Measurements from ENCODE around the gene PARP9. TPM values are rescaled to one million over a fixed set of nuclear protein-coding genes. Genes with fewer than 3 reads are reported as not detected.

Gene PARP9
- total RNA-seq (2022; extraction: Qiagen RNA extraction) = 5.1 to 6.3 TPM (median 5.2 TPM) in 5 replicates

DNA sequence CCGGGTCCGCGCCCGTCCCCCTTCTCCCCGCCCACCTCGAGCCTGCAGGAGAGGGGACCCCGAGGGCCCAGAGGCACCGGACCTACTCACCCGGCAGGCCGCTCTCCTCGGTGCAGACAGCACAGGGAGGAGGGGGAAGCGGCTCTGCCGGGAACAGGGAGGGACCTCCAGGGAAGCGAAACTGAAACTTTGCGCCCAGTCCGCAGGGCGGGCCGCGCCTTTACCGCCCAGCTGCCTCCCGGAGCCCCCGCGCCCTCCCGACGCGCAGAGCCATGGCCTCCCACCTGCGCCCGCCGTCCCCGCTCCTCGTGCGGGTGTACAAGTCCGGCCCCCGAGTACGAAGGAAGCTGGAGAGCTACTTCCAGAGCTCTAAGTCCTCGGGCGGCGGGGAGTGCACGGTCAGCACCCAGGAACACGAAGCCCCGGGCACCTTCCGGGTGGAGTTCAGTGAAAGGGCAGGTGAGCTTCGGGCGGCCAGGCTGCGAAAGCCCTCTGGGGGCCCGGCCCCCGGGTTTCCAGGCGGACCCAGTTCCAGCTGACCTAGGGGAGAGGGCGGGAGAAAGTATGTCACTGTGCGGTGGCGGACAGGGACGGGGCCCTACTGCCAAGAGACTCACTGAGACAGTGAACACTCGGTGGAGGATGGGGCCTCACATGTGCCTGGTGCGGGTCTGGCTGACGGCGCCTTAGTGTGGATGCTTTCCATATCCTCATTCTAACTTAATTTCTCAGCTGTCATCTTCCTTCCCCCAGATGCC is at the start of gene PARP9, which contains the start of gene DTX3L:
PARP9 (minus strand) TSS at position 146 of the 758 bp plus-strand sequence. CDS start 4,680 bp downstream, outside the sequence.
DTX3L (plus strand) TSS at position 184 of the 758 bp plus-strand sequence; CDS start at position 273, 89 bp downstream.

DNA sequence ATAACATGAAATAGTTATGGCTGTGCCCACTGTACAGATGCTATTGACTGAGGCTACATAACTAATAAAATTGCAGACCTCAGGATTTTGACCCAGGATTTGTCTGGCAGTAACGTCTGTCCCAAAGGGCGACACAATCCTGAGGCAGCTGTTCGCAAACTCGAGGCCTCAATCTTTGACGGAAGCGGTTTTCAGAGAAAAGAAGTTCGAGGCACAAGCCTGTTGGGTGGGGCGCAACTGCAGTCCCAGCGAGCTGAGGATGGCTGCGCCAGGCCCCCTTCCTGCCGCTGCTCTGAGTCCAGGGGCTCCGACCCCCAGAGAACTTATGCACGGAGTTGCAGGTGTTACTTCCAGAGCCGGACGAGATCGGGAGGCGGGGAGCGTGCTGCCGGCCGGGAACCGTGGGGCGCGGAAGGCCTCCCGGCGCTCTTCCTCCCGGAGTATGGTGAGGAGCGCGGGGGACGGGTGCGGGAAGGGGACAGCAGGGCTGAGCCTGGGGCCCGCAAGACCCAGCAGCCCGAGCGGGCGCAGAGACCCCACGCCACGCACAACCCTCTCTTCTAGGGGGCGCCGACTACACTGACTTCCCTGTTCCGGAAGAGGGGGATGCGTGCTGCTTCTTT is 13.4 kb upstream of the PARP9 start, which contains the start of gene PARP15:
PARP15 (plus strand) TSS at position 242 of the 623 bp plus-strand sequence; CDS start at position 260, 18 bp downstream.

DNA sequence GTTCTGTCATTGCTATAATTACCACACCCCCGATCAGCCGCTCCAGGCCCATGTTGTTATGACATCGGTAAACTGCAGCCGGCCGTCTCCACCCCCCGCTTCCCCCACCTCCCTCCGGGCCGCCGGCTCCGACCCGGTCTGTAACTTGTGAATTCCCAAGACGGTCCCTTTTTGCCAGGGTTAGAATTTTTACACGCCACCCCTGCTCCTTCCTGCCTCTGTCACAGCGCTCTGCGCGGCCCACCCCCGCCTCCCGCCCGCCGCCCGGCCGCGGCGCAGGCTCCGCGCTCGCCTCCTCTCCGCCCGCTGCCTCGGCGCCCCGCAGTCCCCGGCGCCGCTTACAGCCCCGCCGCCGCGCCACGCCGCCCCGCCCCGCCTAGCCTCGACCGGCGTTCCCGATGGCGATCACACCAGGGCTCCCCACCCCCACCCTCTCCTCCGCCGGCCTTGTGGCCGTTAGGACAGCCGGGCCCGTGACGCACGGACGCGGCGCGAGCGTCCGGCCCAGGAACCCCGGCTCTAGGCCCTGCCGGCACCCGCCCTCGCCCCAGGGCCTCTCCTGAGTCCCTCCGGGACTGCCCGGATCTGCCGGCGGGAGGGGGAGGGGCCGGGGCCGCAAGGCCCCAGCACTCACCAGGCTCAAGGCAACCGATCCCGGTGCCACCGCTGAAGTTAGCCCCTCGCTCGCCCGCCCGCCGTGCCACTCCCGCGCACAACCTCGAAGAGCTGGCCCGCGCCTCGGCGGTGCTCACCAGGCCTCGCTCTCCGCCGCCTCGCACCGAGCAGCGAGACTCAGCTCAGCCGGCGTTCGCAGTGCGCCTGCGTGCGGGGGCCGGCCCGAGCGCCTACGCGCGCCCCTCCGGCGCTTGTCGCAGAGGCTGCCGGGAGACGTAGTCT is 49.7 kb downstream of the PARP9 start, which contains the start of gene KPNA1:
KPNA1 (minus strand) TSS at position 817 of the 897 bp plus-strand sequence. CDS start 18,374 bp downstream, outside the sequence.

Other genes starting within 250 kb of the PARP9 start
- gene CSTA, start 239.1 kb downstream of the PARP9 start, total RNA-seq (2022; extraction: Qiagen RNA extraction) = 0.82 to 1.2 TPM (median 1.0 TPM) in 5 replicates
- gene MIX23, start 181.1 kb downstream of the PARP9 start, total RNA-seq (2022; extraction: Qiagen RNA extraction) = 45.8 to 71.8 TPM (median 47.6 TPM) in 5 replicates
- gene FAM162A, start 180.1 kb downstream of the PARP9 start, total RNA-seq (2022; extraction: Qiagen RNA extraction) = 30.4 to 35.8 TPM (median 35.0 TPM) in 5 replicates
- 3.0 to 3.9 TPM (median 3.5 TPM) in 5 replicates for gene WDR5B, start 148.2 kb downstream of the PARP9 start, total RNA-seq (2022; extraction: Qiagen RNA extraction)
- gene KPNA1, start 49.4 kb downstream of the PARP9 start, total RNA-seq (2022; extraction: Qiagen RNA extraction) = 53.8 to 63.8 TPM (median 61.2 TPM) in 5 replicates
- 6.7 to 9.8 TPM (median 7.6 TPM) in 5 replicates for gene DTX3L, start within 50 bp of the PARP9 start, total RNA-seq (2022; extraction: Qiagen RNA extraction)
- not detected in 5 replicates for gene PARP15, start 13.3 kb upstream of the PARP9 start, total RNA-seq (2022; extraction: Qiagen RNA extraction)
- 7.9 to 11.8 TPM (median 9.1 TPM) in 5 replicates for gene PARP14, start 116.5 kb upstream of the PARP9 start, total RNA-seq (2022; extraction: Qiagen RNA extraction)
- 5.9 to 6.5 TPM (median 6.0 TPM) in 5 replicates for gene HSPBAP1, start 229.5 kb upstream of the PARP9 start, total RNA-seq (2022; extraction: Qiagen RNA extraction)
- gene SLC49A4, start 230.8 kb upstream of the PARP9 start, total RNA-seq (2022; extraction: Qiagen RNA extraction) = 13.1 to 16.5 TPM (median 14.5 TPM) in 5 replicates